Aorta (tissue), 4 donors: Measurements from ENCODE around the gene CYP20A1. TPM values are rescaled to one million over a fixed set of nuclear protein-coding genes. Genes with fewer than 3 reads are reported as not detected.

Source experiments
- polyA plus RNA-seq, 2 donors: library from polyadenylated mRNA; stranded (reverse); fragments of 200-250 nt; gene quantifications; one replicate each; pipeline ENCODE4 v1.2.3, GENCODE V29; 2013
- total RNA-seq, 2 donors: library from RNA; stranded (reverse); fragmentation: NEBNext Ultra II Directional; extraction: Animal tissue kit (Norgen Biotek cat#: 25700); gene quantifications; one replicate each; pipeline ENCODE4 v1.2.1, GENCODE V29; 2021
- donor health status: healthy with polysubstance abuse.
- donor health status: Bipolar disorder and iron deficiency.
- donor health status: DM: no; HTN: no; CAD: no.
- donor health status: DM: yes; HTN: yes; CAD: no.

The CYP20A1 gene
- total and polyA plus RNA-seq, 4 donors: 9.7 to 28.8 (median 21.9) TPM

Other genes with a start within 250 kb of the CYP20A1 start
- gene NBEAL1, start 224.1 kb upstream of the CYP20A1 start, total RNA-seq: 100 to 1,000 TPM in 1 of 2 donors, 10 to 100 TPM in 1; 68.3 to 178 TPM
- 10 to 100 TPM; 15.0 to 15.5 TPM for gene NBEAL1, start 224.1 kb upstream of the CYP20A1 start, polyA plus RNA-seq
- 10 to 100 TPM; 61.4 to 67.6 TPM for gene ABI2, start 89.4 kb downstream of the CYP20A1 start, total RNA-seq
- 10 to 100 TPM; 12.1 to 23.3 TPM for gene ABI2, start 89.4 kb downstream of the CYP20A1 start, polyA plus RNA-seq